ENCODE data around the gene GNAS. TPM values are rescaled to one million over a fixed set of nuclear protein-coding genes. Genes with fewer than 3 reads are reported as not detected.

The GNAS gene
- total RNA-seq, result 100 to 1,000 TPM; 679 to 875 (median 782) TPM

- TF ChIP-seq EP300 (IDR thresholded peaks at IDR 0.05), result no peak
- TF ChIP-seq, protein P1, sequence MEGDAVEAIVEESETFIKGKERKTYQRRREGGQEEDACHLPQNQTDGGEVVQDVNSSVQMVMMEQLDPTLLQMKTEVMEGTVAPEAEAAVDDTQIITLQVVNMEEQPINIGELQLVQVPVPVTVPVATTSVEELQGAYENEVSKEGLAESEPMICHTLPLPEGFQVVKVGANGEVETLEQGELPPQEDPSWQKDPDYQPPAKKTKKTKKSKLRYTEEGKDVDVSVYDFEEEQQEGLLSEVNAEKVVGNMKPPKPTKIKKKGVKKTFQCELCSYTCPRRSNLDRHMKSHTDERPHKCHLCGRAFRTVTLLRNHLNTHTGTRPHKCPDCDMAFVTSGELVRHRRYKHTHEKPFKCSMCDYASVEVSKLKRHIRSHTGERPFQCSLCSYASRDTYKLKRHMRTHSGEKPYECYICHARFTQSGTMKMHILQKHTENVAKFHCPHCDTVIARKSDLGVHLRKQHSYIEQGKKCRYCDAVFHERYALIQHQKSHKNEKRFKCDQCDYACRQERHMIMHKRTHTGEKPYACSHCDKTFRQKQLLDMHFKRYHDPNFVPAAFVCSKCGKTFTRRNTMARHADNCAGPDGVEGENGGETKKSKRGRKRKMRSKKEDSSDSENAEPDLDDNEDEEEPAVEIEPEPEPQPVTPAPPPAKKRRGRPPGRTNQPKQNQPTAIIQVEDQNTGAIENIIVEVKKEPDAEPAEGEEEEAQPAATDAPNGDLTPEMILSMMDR (IDR thresholded peaks at IDR 0.05), result peak; percentile 50 to 74 (median 60)
- Histone ChIP-seq H3K4me1 (peaks cover 5 to 56% (median 40%) of the 10 kb centered on the region in 4 donors), H3K27me3 (peaks cover 0 to 95% (median 25%) of the 10 kb centered on the region in 4 donors), H3K27ac (replicated peaks in 1 of 4) (no peak within 1 kb of the TSS), H3K36me3 (no peaks in the 10 kb centered on the region), H3K9me3 (no peaks in the 10 kb centered on the region), H3K4me3 (peak within 1 kb of the TSS; percentile 47 to 60 (median 53))
- no peak for DNase-seq (ENCODE audit: extremely low spot score)
- intact Hi-C loops (cut with DNase I), result loop anchor here (10.0 kb wide), 1 partner anchor 618 kb away; no protein-coding TSS in a partner anchor
- WGBS, result 35% methylated on average over 35 of the region's 35 CpGs
Observed at GRCh38 chr20:58852543-58853271, at the start of gene GNAS. GNAS (plus strand) TSS chr20:58852716.

DNA sequence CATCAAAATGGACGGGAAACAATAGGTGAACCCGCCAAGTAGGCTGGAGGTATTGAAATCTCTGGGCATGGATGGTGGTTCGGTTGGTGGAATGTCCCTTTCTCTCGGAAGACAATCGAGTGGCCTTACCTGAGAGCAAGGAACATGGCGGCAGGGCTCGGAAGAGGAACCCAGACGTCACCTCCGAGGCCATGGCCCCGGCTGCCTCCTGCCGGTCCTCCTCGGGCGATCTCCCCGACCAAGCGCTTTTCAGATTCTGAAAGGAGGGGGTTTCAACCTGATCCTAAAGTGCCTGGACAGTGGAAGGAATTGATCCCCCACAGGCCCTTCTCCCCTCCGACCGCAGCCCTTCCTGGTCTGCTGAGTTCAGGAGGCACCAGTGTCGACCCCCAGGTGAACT is 49.0 kb upstream of the GNAS start:
- H3K27ac ChIP-seq (replicated peaks in 1 of 4), result no peak overlapping the region
- DNase-seq (ENCODE audit: extremely low spot score), result no peak
- H3K4me1 ChIP-seq, result no peaks in the 10 kb centered on the region
- 92% methylated on average over 18 of the region's 18 CpGs for WGBS
- TF ChIP-seq, protein P1 (IDR thresholded peaks at IDR 0.05), result no peak
- no peak for TF ChIP-seq EP300 (IDR thresholded peaks at IDR 0.05)
- TF ChIP-seq POLR2AphosphoS5 (IDR thresholded peaks at IDR 0.05), result no peak
- TF ChIP-seq POLR2A (IDR thresholded peaks at IDR 0.05; ENCODE audit: low read depth), result no peak
- H3K27me3 ChIP-seq, result peaks cover 0 to 28% (median 0%) of the 10 kb centered on the region in 4 donors
- no peaks in the 10 kb centered on the region for H3K9me3 ChIP-seq
- H3K4me3 ChIP-seq, result no peak overlapping the region
- intact Hi-C loops (cut with DNase I), result no loop called here
- no peaks in the 10 kb centered on the region for H3K36me3 ChIP-seq

GRCh38 chr20:58807801-58808200 is 44.7 kb upstream of the GNAS start:
- Histone ChIP-seq H3K9me3 (no peaks in the 10 kb centered on the region), H3K36me3 (no peaks in the 10 kb centered on the region), H3K4me3 (no peak overlapping the region), H3K27ac (replicated peaks in 1 of 4) (no peak overlapping the region), H3K27me3 (peaks cover 0 to 33% (median 0%) of the 10 kb centered on the region in 4 donors), H3K4me1 (peaks cover 0 to 7% (median 6%) of the 10 kb centered on the region in 4 donors)
- no peak for DNase-seq (ENCODE audit: extremely low spot score)
- 80% methylated on average over 11 of the region's 11 CpGs for WGBS
- intact Hi-C loops (cut with DNase I), result no loop called here
- TF ChIP-seq, protein P1 (IDR thresholded peaks at IDR 0.05), result no peak
- TF ChIP-seq POLR2AphosphoS5 (IDR thresholded peaks at IDR 0.05) (no peak), EP300 (IDR thresholded peaks at IDR 0.05) (no peak), POLR2A (IDR thresholded peaks at IDR 0.05; ENCODE audit: low read depth) (no peak)

DNA sequence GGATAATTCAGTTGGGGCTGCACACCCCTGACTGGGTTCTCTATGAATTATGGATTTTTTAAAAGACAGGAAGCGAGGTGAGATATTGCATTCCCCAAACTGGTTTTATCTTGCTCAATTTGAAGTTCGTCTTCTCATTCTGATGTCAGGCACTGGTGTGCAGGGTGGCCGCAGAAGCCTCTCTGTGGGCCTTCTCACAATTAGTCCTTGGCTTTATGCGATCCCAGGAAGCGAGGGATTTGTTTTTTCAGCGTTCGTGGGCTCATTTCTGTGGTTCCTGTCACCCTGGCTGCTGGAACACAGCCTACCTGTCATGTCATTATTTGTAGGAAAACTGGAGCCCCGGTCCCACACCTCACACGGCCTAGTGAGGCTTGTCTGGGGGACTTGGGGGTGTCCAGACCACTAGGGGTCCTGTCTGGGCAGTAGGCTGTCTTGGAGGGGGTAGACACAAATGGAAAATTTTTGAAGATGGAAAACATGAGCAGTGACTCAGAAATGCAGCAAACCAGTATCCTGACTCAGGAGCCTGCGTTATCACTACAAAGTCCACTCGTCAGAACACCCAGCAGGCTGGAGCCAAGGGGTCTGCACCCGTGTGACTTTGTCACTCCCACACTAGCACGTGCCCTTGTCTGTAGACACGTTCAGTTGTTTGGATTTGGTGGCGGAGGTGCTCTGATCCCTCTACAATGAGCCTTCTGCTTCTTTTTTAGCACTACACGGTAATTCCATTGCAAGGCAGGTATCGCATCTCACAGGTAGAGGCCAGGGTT is 44.1 kb upstream of the GNAS start:
- no peak for DNase-seq (ENCODE audit: extremely low spot score)
- Histone ChIP-seq H3K27ac (replicated peaks in 1 of 4) (no peak overlapping the region), H3K27me3 (peaks cover 0 to 33% (median 0%) of the 10 kb centered on the region in 4 donors), H3K4me1 (peaks cover 0 to 7% (median 6%) of the 10 kb centered on the region in 4 donors), H3K36me3 (no peaks in the 10 kb centered on the region), H3K9me3 (no peaks in the 10 kb centered on the region), H3K4me3 (no peak overlapping the region)
- TF ChIP-seq EP300 (IDR thresholded peaks at IDR 0.05) (no peak), POLR2A (IDR thresholded peaks at IDR 0.05; ENCODE audit: low read depth) (no peak), POLR2AphosphoS5 (IDR thresholded peaks at IDR 0.05) (no peak)
- TF ChIP-seq, protein P1 (IDR thresholded peaks at IDR 0.05), result no peak
- intact Hi-C loops (cut with DNase I), result no loop called here
- WGBS, result 75% methylated on average over 17 of the region's 17 CpGs
